ENCODE measurements around the gene GDI2.

- no peak for TF ChIP-seq CTCF (conservative IDR thresholded peaks at IDR 0.05 in 1 of 2, IDR thresholded peaks at IDR 0.05 in 1 of 2; ENCODE audit: extremely low read depth in 1 of 2, insufficient read depth in 1 of 2, low read depth in 1 of 2, low read length in 2 of 2)
- TF ChIP-seq EZH2 (IDR thresholded peaks at IDR 0.05; ENCODE audit: borderline replicate concordance, low read length): no peak
Observed at GRCh38 chr10:5758927-5759326, 54.3 kb downstream of the GDI2 start.

All from mammary epithelial cell (primary cell).